ENCODE data around the gene P2RY12. TPM values are rescaled to one million over a fixed set of nuclear protein-coding genes. Genes with fewer than 3 reads are reported as not detected.

Gene P2RY12
- total RNA-seq (2014; rRNA removed; shearing (Covaris generic)): not detected in 2 replicates

DNA sequence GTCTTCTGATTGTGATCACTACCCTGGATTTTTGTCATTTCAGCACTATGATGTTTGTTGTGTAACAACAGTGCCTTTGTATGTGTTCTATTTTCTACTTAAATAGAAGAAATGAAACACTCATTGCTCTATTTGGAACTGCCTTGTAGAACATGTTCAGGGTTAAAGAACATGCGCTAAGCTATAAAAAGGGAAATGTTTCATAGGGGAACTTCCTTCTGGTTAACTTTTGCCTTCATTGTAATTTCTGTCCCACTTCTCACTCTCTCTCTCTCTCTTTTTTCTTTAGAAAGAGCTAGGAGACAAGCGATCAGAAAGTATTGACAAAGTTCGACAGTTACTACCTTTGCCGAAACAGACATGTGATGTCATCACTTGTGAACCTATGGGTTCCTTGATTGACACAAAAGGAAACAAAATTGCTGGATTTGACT, at the start of gene P2RY12:
Gene P2RY12 (minus strand): TSS at position 13 of the 434 bp plus-strand sequence. CDS start 45,908 bp downstream, outside the sequence.
- in situ Hi-C loops (cut with HindIII; ENCODE audit: low sequenced_read_pairs): no loop called here
- no peak for DNase-seq (ENCODE audit: low spot score)

GRCh38 chr3:151432616-151433372, 48.2 kb upstream of the P2RY12 start:
- in situ Hi-C loops (cut with HindIII; ENCODE audit: low sequenced_read_pairs): no loop called here
- DNase-seq (ENCODE audit: low spot score): no peak

GRCh38 chr3:151431940-151432339, 47.4 kb upstream of the P2RY12 start:
- in situ Hi-C loops (cut with HindIII; ENCODE audit: low sequenced_read_pairs): no loop called here
- no peak for DNase-seq (ENCODE audit: low spot score)

DNA sequence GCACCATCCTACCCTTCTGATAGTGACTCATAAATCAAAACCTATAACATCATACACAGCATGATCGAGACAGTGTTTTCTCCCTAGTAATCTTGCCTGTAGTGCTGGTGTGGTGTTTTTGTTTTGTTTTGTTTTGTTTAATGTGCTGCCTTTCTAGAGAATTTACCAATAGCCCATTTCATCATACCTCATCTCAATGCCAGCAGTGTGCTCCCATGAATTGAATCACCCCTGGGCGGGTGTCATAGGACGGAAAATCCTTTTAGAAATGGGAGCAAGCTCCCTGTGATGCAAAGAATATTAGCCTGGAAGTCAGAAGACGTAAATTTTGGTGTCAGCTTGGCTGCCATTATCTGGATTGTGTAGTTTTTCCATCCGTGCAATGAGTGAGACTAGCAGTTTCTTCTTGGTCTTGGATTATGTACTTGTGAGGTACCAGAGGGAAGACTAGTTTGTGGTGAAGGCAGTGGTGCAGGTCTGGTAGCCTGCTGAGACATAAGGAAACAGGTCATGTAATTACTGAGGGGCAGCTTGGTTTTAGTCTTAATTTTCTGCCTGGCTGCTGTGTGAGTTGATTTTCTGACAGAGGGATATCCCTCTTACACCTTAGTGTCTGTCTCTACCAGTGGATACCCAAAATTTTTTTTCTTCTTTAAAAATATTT, 46.4 kb upstream of the P2RY12 start:
- in situ Hi-C loops (cut with HindIII; ENCODE audit: low sequenced_read_pairs): no loop called here

DNA sequence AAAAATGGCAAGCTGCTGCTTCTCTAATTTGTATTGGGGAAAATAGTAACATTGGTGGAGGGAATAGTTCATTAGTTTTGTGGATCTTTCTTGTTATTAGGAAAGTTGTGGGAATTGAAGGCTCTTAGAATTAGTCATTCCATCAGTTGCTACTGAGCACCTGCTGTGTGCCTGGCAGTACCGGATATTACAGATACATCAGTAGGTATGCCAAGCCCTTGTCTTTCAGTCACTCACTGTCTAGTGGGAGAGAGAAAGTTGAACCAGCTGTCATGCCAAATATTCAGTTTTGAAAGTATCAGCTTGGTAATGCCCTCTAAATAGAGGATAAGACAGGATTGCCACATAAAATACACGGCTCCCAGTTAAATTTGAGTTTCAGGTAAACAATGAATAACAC, 43.8 kb upstream of the P2RY12 start:
- in situ Hi-C loops (cut with HindIII; ENCODE audit: low sequenced_read_pairs): no loop called here
- DNase-seq (ENCODE audit: low spot score): no peak

More for the DNA sequence above, 46.4 kb upstream of the P2RY12 start:
- DNase-seq (ENCODE audit: low spot score): no peak

- in situ Hi-C loops (cut with HindIII; ENCODE audit: low sequenced_read_pairs): no loop called here
- no peak for DNase-seq (ENCODE audit: low spot score)
Measured at GRCh38 chr3:151426341-151426657, 41.7 kb upstream of the P2RY12 start.

- in situ Hi-C loops (cut with HindIII; ENCODE audit: low sequenced_read_pairs): no loop called here
- DNase-seq (ENCODE audit: low spot score): no peak
Measured at GRCh38 chr3:151425627-151426340, 41.2 kb upstream of the P2RY12 start.

DNA sequence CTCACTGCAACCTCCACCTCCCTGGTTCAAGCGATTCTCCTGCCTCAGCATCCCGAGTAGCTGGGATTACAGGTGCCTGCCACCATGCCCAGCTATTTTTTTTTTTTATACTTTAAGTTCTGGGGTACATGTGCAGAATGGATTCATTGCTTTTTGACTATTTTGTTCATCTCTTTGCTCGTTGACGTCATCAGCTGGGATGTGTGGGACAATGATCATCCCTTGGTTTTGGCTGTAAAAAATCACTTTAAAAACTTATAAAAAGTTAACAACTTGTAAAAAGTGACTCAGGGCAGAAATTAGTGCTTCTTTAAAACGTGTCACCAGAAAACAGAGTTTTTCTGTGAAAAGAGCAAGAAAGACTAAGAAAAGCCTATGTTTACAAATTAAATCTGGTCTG, 38.5 kb upstream of the P2RY12 start:
- no peak for DNase-seq (ENCODE audit: low spot score)
- in situ Hi-C loops (cut with HindIII; ENCODE audit: low sequenced_read_pairs): no loop called here

GRCh38 chr3:151421938-151422337, 37.4 kb upstream of the P2RY12 start:
- in situ Hi-C loops (cut with HindIII; ENCODE audit: low sequenced_read_pairs): no loop called here
- DNase-seq (ENCODE audit: low spot score): no peak

GRCh38 chr3:151419806-151420205, 35.3 kb upstream of the P2RY12 start:
- in situ Hi-C loops (cut with HindIII; ENCODE audit: low sequenced_read_pairs): no loop called here
- no peak for DNase-seq (ENCODE audit: low spot score)

GRCh38 chr3:151415289-151415688, 30.7 kb upstream of the P2RY12 start:
- in situ Hi-C loops (cut with HindIII; ENCODE audit: low sequenced_read_pairs): no loop called here
- no peak for DNase-seq (ENCODE audit: low spot score)

- DNase-seq (ENCODE audit: low spot score): no peak
- in situ Hi-C loops (cut with HindIII; ENCODE audit: low sequenced_read_pairs): no loop called here
Measured at GRCh38 chr3:151412989-151413388, 28.4 kb upstream of the P2RY12 start.

DNA sequence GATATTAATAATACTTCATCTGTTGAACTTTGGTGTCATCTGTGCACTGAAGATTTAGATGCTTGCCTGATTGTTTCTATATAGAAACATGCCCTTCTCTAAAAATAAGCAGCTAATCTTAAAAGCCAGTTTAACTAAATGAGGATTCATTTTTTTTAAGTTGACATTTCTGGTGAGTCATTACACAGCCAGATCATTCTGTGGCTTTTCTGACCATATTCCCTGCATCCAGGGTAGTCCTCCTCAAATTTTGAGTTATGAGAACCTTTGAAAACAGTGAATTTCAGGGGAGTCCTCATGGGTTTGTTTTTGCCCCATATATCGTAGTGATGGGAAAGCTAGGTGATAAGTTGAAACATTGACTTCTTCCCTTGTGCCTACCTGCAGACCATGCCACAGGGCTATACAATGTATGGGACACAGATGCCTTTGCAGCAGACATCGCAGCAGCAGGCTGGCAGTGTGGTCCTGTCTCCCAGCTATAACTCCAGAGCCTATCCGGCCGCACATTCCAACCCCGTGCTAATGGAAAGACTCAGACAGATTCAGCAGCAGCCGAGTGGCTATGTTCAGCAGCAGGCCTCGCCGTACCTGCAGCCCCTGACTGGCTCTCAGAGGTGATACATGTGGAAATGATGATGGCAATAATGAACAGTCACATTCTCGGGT, 26.5 kb upstream of the P2RY12 start:
- in situ Hi-C loops (cut with HindIII; ENCODE audit: low sequenced_read_pairs): no loop called here
- DNase-seq (ENCODE audit: low spot score): no peak

- no peak for DNase-seq (ENCODE audit: low spot score)
- in situ Hi-C loops (cut with HindIII; ENCODE audit: low sequenced_read_pairs): no loop called here
Measured at GRCh38 chr3:151407928-151408327, 23.4 kb upstream of the P2RY12 start.

- DNase-seq (ENCODE audit: low spot score): no peak
- in situ Hi-C loops (cut with HindIII; ENCODE audit: low sequenced_read_pairs): no loop called here
Measured at GRCh38 chr3:151404316-151404715, 19.8 kb upstream of the P2RY12 start.

DNA sequence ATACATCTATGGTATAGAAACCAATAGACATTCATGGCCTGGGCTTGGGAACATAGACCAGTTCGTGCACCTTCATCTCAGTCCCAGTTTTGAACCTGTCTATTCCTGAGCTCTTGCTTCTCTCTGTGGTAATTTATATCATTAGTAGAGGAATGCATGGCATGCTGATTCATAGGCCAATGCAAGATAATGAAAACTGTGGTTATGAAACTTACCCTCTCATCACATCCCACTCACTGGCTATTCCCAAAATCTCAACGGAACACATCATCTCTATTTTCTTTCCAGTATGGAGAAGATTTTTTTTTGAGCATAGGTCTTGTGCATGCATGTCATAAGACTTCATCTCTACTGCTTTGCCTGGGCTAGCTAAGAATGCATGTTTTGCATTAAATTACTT, 18.7 kb upstream of the P2RY12 start:
- no peak for DNase-seq (ENCODE audit: low spot score)
- in situ Hi-C loops (cut with HindIII; ENCODE audit: low sequenced_read_pairs): no loop called here

DNA sequence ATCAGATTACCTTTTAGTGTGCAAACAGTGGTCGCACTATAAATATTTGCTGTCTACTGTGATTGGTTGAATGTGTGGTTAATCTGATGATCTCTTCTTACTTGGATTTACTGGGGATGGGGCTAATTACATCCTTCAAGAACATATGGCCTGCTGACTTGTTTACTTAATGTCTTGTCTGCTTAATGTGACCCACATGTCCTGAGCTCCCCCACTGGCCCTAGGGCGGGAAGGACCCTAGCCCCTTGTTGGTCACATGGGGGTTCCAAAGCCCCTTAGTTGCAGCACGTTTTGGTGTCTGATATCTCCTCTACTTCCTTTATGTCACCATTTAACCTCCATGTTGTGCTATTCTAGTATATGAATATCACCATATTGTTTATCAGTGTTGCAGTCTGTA, 17.8 kb upstream of the P2RY12 start:
- in situ Hi-C loops (cut with HindIII; ENCODE audit: low sequenced_read_pairs): no loop called here
- no peak for DNase-seq (ENCODE audit: low spot score)

GRCh38 chr3:151400341-151400740, 15.8 kb upstream of the P2RY12 start:
- DNase-seq (ENCODE audit: low spot score): no peak
- in situ Hi-C loops (cut with HindIII; ENCODE audit: low sequenced_read_pairs): no loop called here

DNA sequence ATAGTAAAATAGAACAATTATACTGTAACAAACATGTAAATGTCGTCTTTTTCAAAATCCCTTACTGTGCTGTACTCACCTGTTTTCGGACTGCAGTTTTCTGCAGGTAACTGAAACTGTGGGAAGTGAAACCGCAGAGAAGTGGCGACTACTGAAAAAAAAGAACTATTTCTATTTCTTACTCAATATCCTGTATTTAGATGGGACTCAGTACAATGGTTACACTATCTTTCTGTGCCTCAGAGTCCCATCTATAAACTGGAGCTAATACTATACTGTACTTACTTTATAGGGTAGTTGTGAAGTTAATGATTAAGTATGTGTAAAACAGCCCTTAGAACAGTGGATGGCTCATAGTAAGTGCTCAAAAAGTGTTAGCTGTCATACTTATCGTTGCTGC, 14.3 kb upstream of the P2RY12 start:
- DNase-seq (ENCODE audit: low spot score): no peak
- in situ Hi-C loops (cut with HindIII; ENCODE audit: low sequenced_read_pairs): no loop called here

DNA sequence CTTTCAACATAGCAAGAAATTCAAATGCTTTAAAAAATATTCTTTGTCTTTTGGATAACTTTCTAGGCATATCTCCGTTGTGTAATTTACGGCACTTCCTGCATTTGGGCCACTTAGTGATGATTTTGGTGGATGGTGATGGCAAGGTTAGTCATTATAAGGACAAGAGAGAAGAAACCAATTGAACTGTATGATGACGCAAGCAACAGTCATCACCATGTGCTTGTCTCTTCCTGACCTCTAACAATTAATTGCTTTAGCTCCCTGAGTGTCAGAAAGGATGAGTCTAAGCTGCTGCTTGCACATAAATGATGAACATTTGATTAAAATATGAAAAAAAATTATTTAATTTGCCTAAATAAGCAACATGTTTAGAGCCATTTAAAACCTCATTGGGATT, 11.3 kb upstream of the P2RY12 start:
- in situ Hi-C loops (cut with HindIII; ENCODE audit: low sequenced_read_pairs): no loop called here

More for the DNA sequence above, 11.3 kb upstream of the P2RY12 start:
- no peak for DNase-seq (ENCODE audit: low spot score)

Measured in G401 (cell line).